Activated B cell treated with CpG ODN at 0.5 μM for 24 hours (primary cell): Measurements from ENCODE around the gene TMEM235. TPM values are rescaled to one million over a fixed set of nuclear protein-coding genes. Genes with fewer than 3 reads are reported as not detected.
A peak's percentile ranks its signal among the peaks of the same experiment; 100 is the strongest.

Experiments used
- ATAC-seq: fragments of 200-7000 bp; cut with Tn5 transposase; one replicate; pipeline ENCODE4 v1.10.0; 2021; ENCODE audit warnings: low read depth, mild to moderate bottlenecking, moderate library complexity
- CTCF ChIA-PET: fragments of 350-600 bp; sonication (Branson Sonifier 250); formaldehyde crosslinking; loops from one replicate; lab custom pipeline; 2021; ENCODE audit warnings: antibody characterized with exemption; lab: Charles Lee
- POLR2A ChIA-PET: fragments of 350-600 bp; sonication (Branson Sonifier 250); formaldehyde crosslinking; loops from one replicate; lab custom pipeline; 2021; ENCODE audit warnings: antibody characterized with exemption; lab: Charles Lee
- DNase-seq: peaks from one replicate; pipeline ENCODE4 v3.0.0; 2022
- H3K27ac Mint-ChIP-seq: one replicate; pipeline ENCODE4 v1.8.0; 2020; ENCODE audit warnings: mixed read lengths
- H3K27me3 Mint-ChIP-seq: one replicate; pipeline ENCODE4 v1.8.0; 2021; ENCODE audit warnings: mixed read lengths
- H3K36me3 Mint-ChIP-seq: one replicate; pipeline ENCODE4 v1.8.0; 2021; ENCODE audit warnings: low read depth, mixed read lengths
- H3K4me1 Mint-ChIP-seq: one replicate; pipeline ENCODE4 v1.8.0; 2021; ENCODE audit warnings: mixed read lengths
- H3K4me3 Mint-ChIP-seq: one replicate; pipeline ENCODE4 v1.8.0; 2020; ENCODE audit warnings: mild to moderate bottlenecking, mixed read lengths
- H3K9me3 Mint-ChIP-seq: one replicate; pipeline ENCODE4 v1.8.0; 2020; ENCODE audit warnings: mixed read lengths
- intact Hi-C: fragments of 100-400 bp; cut with micrococcal nuclease; formaldehyde crosslinking; loops from one replicate; pipeline ENCODE4 v1.15.1; 2024
- total RNA-seq: library from RNA; stranded (reverse); gene quantifications from 2 replicates; pipeline ENCODE4 v1.2.3, GENCODE V29; 2022
- TF ChIP-seq, protein P1 (sequence below): fragments of 200-600 bp; IDR thresholded peaks from one replicate; pipeline ENCODE4 v1.8.0; 2022; ENCODE audit warnings: antibody characterized with exemption, mild to moderate bottlenecking

The TMEM235 gene
- total RNA-seq, 1 donor from 2014 or later = not detected

DNA sequence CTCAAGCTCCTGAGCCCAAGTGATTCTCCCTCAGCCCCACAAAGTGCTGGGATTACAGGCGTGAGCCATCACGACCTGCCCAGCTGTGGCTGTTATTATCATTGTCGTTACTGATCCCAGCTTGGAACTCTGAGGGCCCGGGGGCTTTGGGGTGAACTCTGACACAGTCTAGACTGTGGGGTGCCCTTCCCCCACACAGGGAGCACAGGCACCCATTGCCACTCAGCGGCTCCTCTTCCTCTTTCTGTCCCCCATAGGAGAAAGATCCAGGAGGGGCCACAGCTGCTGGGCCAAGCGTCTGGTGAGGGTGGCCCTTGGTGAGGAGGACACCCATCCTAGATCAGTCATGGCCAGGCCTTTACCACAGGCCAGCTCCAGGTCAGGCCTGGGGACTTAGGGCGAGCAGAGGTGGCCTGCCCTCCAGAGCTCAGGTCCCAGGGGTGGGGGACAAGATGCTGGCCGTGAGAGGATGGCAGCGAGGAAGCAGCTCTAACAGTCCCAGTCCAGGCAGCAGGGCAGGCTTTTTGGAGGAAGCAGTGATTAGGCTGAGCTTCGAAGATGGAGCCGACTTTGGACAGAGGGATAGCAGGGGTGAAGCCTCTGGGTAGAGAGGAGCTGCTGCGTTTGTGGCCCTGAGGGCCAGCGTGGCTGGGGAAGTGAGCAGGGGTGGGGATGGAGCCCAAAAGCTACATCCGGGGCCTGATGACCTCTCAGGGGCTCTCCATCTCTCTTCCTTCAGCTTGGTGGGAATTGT lies 24.7 kb downstream of the TMEM235 start:
- no peak overlapping the region for H3K27ac Mint-ChIP-seq
- ChIA-PET CTCF (interaction anchor here (0.7 to 2.2 kb wide), 3 partner anchors 104 to 166 kb away, joined by 3 to 5 read pairs (median 3); no protein-coding TSS in a partner anchor), POLR2A (interaction anchor here (0.8 to 1.6 kb wide), 6 partner anchors 9 to 298 kb away, joined by 3 to 8 read pairs (median 3); partner anchors contain the start of genes SOCS3 and TNRC6C)
- H3K9me3 Mint-ChIP-seq = no peaks in the 10 kb centered on the region
- ATAC-seq (no peak), DNase-seq (no peak)
- peaks cover 43% of the 10 kb centered on the region for H3K4me1 Mint-ChIP-seq
- H3K36me3 Mint-ChIP-seq = no peaks in the 10 kb centered on the region
- no peak overlapping the region for H3K4me3 Mint-ChIP-seq
- intact Hi-C loops = no loop called here
- no peaks in the 10 kb centered on the region for H3K27me3 Mint-ChIP-seq
- TF ChIP-seq, protein P1, sequence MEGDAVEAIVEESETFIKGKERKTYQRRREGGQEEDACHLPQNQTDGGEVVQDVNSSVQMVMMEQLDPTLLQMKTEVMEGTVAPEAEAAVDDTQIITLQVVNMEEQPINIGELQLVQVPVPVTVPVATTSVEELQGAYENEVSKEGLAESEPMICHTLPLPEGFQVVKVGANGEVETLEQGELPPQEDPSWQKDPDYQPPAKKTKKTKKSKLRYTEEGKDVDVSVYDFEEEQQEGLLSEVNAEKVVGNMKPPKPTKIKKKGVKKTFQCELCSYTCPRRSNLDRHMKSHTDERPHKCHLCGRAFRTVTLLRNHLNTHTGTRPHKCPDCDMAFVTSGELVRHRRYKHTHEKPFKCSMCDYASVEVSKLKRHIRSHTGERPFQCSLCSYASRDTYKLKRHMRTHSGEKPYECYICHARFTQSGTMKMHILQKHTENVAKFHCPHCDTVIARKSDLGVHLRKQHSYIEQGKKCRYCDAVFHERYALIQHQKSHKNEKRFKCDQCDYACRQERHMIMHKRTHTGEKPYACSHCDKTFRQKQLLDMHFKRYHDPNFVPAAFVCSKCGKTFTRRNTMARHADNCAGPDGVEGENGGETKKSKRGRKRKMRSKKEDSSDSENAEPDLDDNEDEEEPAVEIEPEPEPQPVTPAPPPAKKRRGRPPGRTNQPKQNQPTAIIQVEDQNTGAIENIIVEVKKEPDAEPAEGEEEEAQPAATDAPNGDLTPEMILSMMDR = no peak

DNA sequence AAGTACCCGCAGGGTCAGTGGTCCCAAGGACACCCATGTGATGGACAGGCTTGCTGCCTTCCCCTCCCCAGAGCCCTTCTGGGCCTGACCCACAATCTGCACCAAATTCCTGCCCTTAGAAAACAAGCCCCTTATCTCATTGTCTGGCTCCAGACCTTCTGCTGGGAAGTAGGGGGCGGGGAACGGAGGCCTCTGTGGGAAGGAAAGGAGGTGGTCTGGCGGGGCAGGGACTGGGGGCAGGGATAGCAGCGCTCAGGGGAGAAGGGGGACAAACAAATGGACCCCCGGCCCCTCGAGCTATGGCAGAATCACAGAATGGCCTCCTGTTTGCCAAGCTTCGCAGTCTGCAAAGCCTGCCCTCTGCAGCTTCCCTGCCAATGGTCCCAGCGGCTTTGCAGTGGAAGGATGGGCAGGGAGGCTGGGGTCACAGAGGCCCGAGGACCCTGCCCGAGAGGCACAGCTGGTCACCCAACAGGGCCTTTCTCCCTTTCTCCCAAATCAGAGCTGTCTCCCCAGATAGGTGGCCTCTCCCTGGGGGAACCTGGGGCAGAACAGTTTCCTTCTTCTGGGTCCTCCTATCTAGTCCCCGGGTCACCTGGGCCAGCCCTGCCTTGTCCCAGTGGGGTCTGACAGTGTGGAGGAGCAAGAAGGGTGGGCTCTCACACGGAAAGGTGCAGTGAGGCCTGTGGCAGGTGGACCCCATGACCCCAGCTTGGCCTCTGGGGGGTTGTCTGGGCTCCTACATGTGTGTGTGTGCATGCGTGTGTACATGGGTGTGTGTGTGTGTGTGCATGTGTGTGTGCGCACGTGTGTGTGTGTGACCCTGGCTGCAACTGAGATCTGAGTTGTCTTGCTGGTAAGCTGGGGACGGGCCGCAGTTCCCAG lies 25.5 kb downstream of the TMEM235 start:
- Mint-ChIP-seq H3K9me3 (no peaks in the 10 kb centered on the region), H3K4me1 (peaks cover 34% of the 10 kb centered on the region), H3K4me3 (no peak overlapping the region), H3K36me3 (no peaks in the 10 kb centered on the region), H3K27ac (no peak overlapping the region), H3K27me3 (no peaks in the 10 kb centered on the region)
- POLR2A ChIA-PET = interaction anchor here (1.0 to 1.5 kb wide), 6 partner anchors 10 to 146 kb away, joined by 3 to 11 read pairs (median 3); partner anchors contain the start of gene SOCS3
- TF ChIP-seq, protein P1 = no peak
- ATAC-seq = no peak
- CTCF ChIA-PET = interaction anchor here (1.7 to 2.2 kb wide), 2 partner anchors 103 to 165 kb away, joined by 3 to 5 read pairs; partner anchors contain the start of gene SOCS3
- DNase-seq = no peak
- intact Hi-C loops = no loop called here

DNA sequence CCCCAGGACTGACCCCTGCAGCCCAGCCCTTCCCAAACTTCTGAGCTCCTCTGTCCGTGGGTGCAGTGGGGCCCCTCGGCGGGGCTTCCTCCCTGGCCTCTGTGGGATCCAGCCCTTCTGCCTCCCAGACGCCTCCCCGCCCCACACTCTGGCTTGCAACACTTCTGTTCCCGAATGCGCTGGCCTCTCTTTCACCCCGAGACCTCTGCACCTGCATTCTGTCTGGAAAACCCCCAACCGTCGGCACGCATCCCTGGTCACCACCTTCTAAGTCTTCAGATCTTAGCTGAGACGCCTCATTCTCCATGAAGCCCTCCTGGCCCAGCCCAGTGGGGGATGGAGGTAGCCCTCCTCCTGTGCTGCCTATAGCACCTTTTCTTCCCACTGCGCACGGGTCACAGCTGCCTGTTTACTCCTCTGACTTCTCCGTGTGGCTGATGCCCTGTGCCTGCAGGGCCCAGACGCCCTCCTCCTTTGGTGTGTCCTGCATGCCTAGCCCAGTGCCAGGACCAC lies 26.4 kb downstream of the TMEM235 start:
- TF ChIP-seq, protein P1 = no peak
- no peaks in the 10 kb centered on the region for H3K27me3 Mint-ChIP-seq
- intact Hi-C loops = no loop called here
- H3K4me3 Mint-ChIP-seq = peak overlapping the region; percentile 57
- POLR2A ChIA-PET = interaction anchor here (1.1 to 1.3 kb wide), 2 partner anchors 19 to 98 kb away, joined by 3 to 11 read pairs; no protein-coding TSS in a partner anchor
- no peaks in the 10 kb centered on the region for H3K36me3 Mint-ChIP-seq
- DNase-seq = no peak
- CTCF ChIA-PET = interaction anchor here (1.7 to 2.2 kb wide), 2 partner anchors 103 to 164 kb away, joined by 3 to 5 read pairs; partner anchors contain the start of gene SOCS3
- H3K4me1 Mint-ChIP-seq = peaks cover 25% of the 10 kb centered on the region
- peak overlapping the region; percentile 56 for H3K27ac Mint-ChIP-seq
- ATAC-seq = peak; percentile 50
- H3K9me3 Mint-ChIP-seq = no peaks in the 10 kb centered on the region

DNA sequence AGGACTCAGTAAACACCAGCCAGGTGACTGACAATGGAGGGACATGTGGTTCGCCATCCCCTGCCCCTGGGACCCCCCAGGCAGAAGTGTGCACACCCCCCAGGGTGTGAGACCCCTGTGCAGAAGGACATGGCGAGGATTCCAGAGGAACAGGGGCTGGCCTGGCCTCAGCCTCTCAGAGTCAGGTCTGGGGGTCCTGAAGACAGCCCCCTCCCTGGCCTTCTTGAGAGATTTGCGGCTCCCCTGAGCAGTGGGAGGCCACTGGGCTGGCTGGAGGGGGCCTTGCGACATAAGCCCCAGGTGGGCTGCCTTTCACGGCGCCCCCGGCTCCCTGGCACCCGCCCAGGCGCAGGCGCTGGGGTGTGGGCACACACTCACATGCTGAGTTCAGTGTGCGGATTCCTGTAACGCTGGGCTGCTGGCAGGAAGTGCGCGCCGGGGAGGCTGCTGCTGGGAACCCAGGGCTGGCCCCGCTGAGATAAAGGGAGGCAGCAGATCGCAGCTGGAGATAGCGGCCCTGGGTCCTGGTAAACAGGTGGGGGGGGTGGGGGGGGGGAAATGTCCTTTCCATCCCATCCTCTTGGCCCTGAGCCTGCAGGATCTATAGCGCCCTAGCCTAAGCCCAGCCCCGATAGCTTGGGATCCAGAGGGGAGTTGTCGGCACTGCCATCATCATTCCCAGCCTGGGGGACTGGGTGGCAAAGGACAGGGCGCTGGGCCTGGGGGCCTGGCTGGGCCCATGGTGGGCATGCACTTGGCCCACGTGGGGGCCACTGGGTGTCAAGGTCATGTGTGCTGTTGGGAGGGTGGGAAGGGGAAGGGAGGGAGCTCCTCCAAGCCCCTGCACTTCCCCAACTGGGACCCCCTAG lies 27.1 kb downstream of the TMEM235 start:
- ATAC-seq (no peak), DNase-seq (no peak)
- peaks cover 24% of the 10 kb centered on the region for H3K4me1 Mint-ChIP-seq
- H3K36me3 Mint-ChIP-seq = no peaks in the 10 kb centered on the region
- TF ChIP-seq, protein P1 = no peak
- intact Hi-C loops = no loop called here
- H3K9me3 Mint-ChIP-seq = no peaks in the 10 kb centered on the region
- no peaks in the 10 kb centered on the region for H3K27me3 Mint-ChIP-seq
- H3K4me3 Mint-ChIP-seq = peak overlapping the region; percentile 57
- CTCF ChIA-PET = interaction anchor here (1.7 to 2.2 kb wide), 2 partner anchors 102 to 163 kb away, joined by 3 to 5 read pairs; partner anchors contain the start of gene SOCS3
- POLR2A ChIA-PET = interaction anchor here (0.7 to 1.3 kb wide), 4 partner anchors 14 to 193 kb away, joined by 3 to 11 read pairs (median 5); no protein-coding TSS in a partner anchor
- peak overlapping the region; percentile 56 for H3K27ac Mint-ChIP-seq
